Hematopoietic multipotent progenitor cell treated with erythropoietin and hydrocortisone succinate and interleukin-3 and kit ligand, for 6 days (in vitro differentiated cells): ENCODE data around the gene SUCLG2.
"Not testable (repeated sequence)": the region's sequence is repeated elsewhere in the genome, so short reads cannot be mapped to it uniquely, and the experiment has no call there.

Experiments used
- DNase-seq: peaks from one replicate; pipeline ENCODE4 v3.0.0-alpha.2; 2015

Gene SUCLG2

DNA sequence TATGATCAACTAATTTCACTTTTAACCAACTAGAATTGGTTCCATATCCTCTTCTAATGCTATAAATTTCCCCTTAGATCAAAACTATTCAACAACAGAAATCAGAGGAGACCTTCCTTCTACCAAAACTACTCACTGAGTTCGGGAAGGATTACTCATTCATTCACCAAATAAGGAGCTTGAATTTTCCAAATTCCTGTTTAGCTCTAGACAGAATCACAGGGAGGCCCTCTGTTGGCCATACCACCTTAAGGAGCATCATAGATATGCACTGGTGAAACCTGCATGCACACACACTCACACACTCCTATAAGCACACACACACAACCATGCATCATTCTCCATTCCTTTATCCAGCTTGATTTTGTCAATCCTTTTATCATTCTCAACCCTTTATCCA lies 49.0 kb downstream of the SUCLG2 start:
- DNase-seq: no peak

DNA sequence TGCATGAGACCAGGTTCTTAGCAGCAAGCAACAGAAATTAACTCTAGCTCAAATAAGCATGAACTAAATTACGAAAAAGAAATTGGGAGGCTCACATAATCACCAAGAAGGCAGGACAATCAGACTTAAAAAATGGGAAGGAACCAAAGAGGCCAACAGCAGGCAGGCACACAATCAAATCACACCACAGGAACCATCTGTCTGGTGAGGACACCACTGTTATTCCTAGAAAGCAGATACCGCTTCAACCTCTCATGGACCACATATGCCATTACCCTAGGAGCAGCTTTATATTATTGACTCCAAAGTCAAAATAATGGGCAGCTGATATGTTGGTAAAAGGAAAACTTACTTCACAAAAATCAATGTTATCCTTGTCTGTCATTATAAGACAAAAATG lies 51.6 kb downstream of the SUCLG2 start:
- DNase-seq: peak; percentile 32

DNA sequence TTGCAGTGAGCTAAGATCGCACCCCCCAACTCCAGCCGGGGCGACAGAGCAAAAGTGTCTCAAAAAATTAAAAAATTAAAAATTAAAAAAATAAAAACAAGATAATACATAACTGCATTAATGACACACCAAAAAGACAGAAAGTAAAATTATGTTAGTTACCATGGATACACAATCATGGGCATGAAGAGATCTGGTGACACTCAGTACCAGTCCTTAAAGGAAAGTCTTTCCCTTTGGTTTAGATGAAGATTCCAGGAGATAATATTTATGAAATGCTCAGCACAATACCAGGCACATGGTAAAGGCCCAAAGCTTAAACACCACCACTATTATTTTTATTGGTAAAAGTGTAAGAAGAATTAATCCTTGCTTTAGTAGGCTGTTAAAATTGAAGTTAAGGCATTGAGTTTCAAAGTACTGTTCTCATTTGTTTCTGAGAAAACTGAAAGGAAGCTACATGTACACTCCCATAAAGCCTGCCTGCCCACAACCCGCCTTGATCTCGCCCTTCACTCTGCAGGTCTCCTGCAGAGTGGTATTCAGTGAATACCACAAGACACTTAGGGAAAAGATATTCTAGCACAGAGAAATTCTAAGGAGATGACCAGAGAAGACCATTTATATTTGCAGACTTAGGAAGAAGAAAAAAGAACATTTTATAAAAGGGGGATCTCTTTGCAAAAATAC lies 52.3 kb downstream of the SUCLG2 start:
- DNase-seq: no peak

DNA sequence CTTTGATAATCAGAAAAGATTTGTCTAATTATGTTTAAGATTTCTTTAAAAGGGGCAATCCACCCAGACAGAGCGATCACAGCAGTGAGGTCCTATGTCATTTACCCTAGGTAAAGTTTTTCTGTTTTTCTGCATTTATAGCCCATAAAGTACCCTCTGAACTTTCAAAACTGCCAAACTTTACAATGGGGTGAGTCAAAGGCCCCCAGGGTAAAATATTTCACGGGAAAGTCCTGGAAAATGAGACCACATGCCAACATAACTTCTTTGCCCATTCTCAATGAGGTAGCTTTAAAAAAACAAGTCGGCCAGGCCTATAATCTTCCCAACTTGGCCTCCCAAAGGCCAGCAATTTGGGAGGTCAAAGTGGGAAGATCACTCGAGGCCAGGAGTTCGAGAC lies 53.0 kb downstream of the SUCLG2 start:
- DNase-seq: no peak

DNA sequence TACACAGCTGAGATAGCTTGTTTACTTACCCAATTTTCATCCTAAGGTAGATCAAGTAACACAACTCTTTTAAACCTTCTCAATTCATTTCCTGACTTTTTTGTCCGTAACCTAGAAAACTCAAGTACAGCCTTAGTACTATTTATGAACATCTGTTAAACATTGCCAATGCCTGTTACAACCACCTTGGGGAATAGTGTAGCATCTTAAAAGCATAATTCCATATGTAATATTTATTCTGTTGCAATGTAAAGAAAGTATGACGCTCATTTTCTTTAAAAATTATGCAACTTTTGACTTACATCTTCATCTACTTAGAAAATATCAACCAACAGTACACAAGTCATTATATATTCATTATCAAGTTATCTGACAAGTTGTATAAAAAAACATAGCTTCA lies 54.6 kb downstream of the SUCLG2 start:
- no peak for DNase-seq

DNA sequence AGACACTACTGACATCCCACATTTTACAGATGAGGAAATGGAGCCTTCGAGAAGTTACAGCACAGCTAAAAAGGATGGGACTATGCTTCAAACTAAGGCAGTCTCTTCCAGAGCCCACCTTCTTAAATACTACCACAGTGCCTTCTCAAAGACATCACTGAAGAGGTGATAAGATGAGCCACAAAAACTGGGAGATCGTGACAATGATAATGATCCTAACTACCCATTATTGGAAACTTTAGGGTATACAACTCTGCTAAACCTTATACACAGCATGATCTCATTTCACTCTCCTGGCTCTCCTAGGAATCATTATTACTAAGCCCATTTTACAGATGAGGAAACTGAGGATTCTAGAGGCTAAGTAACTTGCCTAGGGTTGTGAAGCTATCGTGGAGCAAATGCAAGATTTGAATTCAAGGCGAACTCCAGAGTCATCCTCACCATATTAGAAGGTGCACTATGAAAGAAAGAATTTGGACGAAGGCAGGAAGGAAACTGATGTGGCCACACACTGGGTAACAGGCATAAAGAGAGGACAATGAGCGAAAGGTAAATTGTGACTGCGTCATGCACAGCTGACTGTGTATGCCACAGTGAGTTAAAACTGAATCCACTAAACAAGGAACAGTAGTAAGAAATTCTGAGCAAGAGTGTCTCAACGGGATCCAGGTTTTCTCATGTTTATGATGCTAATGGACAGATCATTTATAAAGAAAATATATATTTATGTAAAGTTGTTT lies 55.4 kb downstream of the SUCLG2 start:
- DNase-seq: no peak

DNA sequence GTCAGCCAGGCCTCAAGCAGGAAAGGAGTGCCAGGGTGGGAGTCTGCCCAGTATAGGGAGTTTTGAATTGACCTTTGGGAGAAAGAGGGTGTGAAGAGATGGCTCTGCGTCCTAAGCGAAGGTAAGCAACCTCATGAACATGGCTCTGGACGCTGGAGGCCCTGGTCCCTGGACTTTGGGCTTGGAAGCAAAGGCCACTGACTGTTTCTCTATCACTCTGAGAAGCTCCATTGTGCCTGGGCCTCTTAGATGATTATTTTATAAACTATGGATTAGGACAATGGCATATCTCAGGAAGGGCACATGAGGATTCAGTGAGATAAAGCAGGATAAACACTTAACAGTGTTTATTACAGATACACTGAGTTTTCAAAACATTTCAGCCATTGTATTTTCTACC lies 59.0 kb downstream of the SUCLG2 start:
- DNase-seq: no peak

DNA sequence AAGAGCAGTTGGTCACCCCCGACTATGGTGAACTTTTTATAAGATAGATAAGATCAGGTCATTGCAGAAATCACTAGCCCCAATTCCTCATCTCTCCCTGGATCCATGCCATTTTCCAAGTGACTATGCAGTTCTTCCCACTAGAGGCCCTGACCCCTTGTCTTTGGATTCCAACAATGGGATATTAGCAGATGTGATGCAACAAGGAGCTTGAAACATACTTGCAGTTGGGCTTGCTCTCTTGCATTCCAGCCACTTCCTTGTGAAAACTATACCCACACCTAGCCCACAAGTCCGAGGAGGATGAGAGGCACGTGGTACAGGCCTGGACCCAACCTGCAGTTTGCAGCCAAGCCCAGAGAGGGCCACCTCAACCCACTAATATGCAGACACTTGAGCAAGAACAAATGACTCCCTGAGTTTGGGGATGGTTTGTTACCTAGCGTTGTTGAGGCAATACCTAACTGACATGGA lies 60.6 kb downstream of the SUCLG2 start:
- DNase-seq: no peak

DNA sequence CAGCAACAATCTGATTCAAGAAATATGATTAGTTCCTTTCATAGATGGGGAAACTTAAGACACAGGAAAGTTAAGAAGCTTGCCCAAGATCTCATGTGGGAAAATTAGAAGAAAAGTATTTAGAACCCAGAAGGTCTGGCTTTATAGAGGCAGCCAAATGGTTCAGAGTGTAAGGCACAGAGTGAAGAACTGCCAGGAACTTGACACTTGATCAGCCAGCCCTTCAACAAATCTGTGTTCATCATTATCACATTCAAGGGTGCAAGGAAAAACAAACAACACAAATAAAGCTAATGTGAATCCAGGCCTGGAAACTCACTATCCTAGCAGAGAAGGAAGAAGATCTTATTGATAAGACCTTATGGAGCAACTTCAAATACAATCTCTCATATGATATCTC lies 62.4 kb downstream of the SUCLG2 start:
- DNase-seq: no peak

DNA sequence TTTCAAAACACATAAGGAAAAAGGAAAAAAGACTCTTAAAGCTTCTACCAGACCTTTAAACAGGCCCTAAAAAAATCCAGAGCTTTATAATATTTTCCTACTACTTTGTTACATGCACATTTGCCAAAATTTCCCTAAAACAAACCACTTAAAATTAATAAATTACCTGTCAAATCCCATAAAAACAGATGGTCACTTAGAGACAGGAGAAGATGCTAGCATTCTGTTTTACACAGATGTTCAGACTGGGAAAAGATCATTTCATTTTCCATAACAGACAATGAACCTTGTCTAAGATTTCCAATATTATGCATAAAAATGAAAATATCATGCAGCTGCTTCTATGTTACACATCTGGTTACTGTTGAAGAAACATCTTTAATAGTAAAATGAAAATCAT lies 66.6 kb downstream of the SUCLG2 start:
- no peak for DNase-seq

DNA sequence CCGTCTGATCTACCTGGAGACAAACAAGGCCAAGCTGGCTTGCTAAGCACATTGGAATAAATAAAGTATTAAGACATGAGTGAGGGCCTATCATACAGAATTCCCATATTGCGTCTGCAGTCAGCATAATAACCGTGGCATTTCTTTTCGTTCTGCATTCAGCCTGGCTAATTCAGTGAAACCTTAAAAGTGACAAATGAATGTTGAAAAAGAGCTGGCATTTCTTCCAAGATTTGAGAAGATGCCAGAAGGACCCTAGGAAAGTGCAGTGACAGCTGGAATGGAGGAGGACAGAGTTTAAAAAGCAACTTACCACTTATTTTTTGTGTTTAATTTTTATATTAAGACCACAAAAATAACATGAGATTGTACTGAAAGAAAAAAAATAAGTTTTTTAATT lies 67.1 kb downstream of the SUCLG2 start:
- no peak for DNase-seq

DNA sequence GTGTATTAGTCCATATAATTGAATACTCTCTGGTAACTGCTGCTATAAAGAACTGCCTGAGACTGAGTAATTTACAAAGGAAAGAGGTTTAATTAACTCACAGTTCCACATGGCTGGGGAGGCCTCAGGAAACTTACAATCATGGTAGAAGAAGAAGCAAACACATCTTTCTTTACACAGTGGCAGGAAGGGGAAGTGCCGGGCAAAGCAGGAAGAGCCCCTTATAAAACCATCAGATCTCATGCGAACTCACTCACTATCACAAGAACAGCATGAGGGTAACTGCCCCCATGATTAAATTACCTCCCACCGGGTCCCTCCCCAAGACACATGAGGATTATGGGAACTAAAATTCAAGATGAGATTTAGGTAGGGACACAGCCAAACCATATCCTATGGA lies 69.8 kb downstream of the SUCLG2 start:
- not testable (repeated sequence) for DNase-seq

DNA sequence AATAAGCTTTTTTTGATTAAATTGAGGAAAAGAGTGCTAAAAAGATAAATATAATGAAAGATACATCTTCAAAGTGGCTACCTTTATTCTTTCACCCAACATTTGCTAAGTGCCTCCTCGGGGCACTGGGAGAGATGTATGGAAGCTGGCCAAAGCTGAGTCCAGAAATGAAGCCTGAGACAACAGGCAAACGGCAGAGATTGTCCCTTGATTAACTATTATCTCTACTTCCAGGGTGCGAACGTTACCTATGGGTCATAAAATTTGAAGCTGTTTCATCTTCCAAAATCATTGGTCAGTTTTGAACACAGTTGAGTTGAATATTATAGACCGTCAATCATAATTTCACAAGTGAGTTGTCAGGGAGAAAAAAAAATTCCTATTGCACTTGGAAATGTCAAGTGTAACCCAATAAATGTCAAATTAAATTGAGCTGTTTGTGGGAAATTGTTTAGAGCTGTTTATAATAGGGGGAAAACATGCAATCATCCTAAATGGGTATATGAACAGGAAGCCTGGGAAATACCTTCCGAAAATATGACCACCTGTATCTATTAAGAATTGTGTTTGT lies 73.9 kb downstream of the SUCLG2 start:
- DNase-seq: no peak

DNA sequence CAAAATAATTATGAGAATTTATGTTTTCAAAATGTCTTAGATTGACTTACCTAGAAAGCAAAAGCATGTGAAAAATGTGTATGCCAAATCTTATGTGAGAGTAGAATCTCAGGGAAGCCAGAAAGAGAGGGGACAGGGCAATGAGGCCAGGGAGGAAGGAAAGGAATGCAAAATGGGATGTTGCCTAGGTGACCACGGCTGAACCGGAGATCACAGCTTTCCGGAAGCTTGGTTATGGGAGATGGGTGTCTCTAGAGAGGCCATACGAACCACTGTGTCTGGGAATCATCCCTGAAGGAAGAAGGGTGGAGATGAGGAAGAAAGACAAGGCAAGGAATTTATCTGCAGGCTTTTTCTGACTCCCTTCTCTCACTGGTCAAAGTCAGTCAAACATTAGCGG lies 76.0 kb downstream of the SUCLG2 start:
- no peak for DNase-seq

DNA sequence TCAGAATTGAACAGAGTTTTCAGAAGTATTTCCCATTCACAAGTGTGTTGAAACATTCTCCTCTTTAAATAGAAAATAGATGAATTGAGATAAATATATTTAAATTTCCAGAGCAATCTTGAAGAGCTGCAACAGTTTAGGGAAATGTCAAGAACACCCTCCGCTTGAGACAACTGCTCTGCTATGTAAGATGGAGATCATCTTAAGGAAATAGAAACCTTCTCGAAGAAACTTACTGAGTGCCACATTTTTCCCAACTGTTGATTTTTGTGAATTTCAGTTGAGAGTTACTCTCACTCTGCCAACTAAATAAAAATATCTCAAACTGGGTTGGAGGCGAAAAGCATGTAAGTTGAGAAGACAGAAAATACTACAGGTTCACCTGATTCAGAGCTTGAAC lies 78.0 kb downstream of the SUCLG2 start:
- DNase-seq: no peak

DNA sequence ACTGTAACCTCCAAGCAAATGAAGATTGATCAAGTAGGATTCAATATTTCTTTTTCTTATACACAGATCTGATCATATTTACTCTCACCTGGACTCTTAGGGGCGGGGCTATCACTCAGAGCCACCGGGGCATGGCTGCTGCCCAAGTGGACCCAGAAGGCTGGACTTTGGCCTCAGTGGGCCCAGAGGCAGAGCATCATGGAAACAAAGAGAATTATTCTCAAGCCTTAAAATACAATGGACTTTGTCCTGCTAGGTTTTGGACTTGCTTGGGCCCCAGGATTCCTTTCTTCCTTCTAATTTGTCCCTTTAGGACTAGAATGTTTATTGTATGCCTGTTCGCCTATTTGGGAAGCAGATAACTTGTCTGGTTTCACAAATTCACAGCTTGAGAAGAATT lies 85.1 kb downstream of the SUCLG2 start:
- DNase-seq: no peak

DNA sequence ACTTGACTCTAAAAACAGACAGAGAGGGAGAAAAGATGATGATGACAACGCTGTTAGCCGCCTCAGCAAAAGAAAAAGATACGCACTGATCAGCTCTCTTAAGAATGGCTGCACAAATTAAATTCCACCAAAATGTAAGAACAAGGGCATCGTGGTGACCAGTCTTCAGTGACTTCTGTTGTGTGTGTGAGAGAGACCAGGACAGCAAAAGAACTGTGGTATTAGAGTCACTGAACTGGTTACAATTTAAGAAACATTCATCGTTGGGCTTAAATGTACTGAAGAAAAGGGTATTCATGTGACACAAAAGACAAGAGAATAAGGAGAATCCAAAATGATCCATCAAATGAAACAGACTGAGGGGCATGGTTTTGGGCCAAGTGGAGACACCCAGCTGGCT lies 86.5 kb downstream of the SUCLG2 start:
- DNase-seq: no peak

DNA sequence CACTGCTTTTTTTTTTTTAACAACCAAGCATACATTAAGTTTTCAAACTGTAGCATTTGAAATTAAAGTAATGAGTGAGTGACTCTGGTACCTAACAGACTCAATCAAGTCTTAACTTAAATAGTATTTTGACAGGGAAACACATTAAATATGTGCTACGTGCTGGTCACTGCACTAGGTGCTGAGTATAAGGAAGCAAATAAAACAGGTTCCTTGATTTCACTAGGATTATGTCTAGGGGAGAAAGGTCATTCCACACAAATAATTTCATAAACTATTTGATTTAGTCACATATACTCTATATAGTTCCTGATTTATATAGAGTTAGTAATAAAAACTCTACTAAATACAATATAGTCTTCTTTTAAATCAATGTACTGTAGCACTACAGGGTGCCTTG lies 89.4 kb downstream of the SUCLG2 start:
- DNase-seq: no peak

DNA sequence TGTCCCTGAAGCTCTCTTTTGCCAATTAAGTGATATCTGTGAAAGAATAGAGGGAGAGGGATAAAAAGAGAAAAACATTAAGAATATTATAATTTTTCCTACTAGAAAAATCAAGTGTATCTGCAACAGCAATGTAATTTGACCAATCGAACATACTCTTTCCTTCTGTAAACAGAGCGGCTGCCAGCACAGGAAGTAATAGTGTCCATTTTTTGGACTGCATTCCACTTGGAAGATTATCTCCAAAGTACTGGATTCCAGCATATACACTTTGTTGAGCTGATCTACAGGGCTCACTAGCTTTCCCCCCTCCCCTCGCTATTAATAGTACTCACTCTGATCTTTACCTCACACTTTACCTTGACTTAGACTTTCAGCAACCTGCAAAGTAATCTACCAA lies 90.4 kb downstream of the SUCLG2 start:
- no peak for DNase-seq

DNA sequence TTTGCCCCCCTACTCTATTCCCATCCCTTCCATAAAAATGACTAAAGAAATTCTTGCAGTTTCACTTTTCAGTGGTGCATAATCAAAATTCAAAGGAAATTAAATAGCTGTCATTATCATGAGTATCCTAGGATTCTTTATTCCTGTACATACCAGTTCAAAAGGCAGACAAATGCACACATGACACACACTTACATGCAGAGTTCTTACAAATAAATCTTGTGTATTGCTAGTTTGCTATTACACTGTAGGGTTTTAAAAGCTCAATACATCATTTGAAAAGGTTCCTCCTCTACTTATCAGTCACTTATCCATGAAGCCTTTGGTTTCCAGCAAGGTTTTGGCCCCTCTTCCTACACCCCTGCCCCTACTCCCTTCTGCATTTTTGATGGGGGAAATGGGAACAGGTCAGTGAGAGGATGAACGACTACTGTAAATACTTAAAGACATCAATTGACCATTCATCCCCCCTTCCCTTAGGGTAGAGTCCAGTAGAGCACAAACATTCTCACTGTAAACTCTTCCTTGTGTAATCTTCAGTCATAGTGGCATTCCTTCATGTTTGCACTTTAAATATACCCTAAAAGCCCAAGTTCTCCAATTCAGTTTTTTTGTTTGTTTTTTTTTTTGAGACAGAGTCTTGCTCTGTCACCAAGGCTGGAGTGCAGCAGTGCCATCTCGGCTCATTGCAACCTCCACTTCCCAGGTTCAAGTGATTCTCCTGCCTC lies 92.6 kb downstream of the SUCLG2 start:
- no peak for DNase-seq

DNA sequence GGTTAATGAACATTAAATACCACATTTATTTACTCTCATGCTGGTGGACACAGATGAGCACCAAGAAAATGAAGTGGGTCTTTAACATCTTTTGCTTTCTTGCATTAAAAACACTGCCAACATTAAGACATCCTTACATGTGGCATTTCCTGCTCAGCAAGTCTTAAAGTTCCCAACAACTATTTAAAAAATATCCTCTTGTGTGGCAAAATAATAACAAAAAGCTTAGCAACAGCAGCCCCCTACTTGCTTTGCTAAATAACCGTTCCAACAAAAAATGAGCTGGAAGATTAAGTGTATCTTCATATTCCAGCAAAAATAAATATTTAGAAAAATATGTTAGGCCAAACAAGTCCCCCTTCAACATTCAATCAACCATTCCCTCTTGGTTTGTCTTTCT lies 93.1 kb downstream of the SUCLG2 start:
- no peak for DNase-seq

DNA sequence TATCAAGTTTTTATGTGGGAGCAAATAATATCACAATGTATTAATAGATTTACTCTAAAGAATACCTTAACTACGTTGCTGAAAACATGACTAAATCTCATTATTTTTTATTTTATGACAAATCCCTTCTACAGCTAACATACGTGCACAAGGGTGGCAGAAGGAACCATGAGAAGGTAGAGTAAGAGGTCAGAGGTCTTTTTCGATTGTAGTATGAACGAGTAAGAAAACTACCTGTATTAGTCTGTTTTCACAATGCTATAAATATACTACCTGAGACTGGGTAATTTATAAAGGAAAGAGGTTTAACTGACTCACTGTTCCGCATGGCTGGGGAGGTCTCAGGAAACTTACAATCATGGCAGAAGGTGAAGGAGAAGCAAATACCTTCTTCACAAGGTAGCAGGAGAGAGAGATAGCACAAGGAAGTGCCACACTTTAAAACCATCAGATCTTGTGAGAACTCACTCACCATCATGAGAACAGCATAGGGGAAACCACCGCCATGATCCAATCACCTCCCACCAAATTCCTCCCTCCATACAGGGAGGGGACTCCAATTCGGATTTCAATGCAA lies 95.3 kb downstream of the SUCLG2 start:
- DNase-seq: no peak

DNA sequence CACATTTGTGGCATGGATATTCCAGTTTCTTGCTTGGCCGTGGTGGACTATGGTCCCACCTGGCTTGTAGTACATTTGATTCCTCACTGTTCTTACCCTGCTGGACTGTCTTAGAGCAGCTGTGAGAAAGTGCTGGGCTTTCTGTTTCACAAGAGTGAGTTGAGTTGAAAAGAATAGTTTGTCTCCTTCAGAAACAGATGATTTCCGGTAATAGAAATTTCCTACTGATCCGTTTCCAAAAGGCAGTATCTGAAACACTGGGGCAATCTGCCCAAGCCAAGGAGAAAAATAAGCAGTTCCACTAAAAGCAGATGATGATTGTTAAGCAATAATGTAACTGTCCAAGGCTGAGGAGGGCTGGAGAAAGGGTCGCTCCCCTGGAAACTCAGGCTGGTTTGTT lies 96.0 kb downstream of the SUCLG2 start:
- DNase-seq: no peak
